K562 (cell line): ENCODE data around the gene CNPY4.

Source experiments
- ZNF316 ChIP-seq: fragments of 450-650 bp; IDR thresholded peaks from 2 replicates; pipeline ENCODE4 v1.6.1; 2016
- TF ChIP-seq, protein P1 (sequence below): sonication (generic); formaldehyde crosslinking; IDR thresholded peaks from 2 replicates; pipeline ENCODE4 v1.8.1; 2023; ENCODE audit warnings: mild to moderate bottlenecking, missing genetic modification reagents, moderate library complexity

GRCh38 chr7:100077205-100077604, 42.2 kb upstream of the CNPY4 start:
- no peak for TF ChIP-seq ZNF316
- TF ChIP-seq, protein P1, sequence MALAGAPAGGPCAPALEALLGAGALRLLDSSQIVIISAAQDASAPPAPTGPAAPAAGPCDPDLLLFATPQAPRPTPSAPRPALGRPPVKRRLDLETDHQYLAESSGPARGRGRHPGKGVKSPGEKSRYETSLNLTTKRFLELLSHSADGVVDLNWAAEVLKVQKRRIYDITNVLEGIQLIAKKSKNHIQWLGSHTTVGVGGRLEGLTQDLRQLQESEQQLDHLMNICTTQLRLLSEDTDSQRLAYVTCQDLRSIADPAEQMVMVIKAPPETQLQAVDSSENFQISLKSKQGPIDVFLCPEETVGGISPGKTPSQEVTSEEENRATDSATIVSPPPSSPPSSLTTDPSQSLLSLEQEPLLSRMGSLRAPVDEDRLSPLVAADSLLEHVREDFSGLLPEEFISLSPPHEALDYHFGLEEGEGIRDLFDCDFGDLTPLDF (CRISPR knock-in tag), result no peak
